Neural crest cell (in vitro differentiated cells): Measurements from ENCODE around the gene TBC1D8. TPM values are rescaled to one million over a fixed set of nuclear protein-coding genes. Genes with fewer than 3 reads are reported as not detected.

Experiments used
- DNase-seq: peaks from one replicate; pipeline ENCODE4 v3.0.0; 2021; ENCODE audit warnings: low read depth, mixed read lengths, low spot score
- H3K27ac Mint-ChIP-seq: one replicate; pipeline ENCODE4 v1.8.0; 2021; ENCODE audit warnings: mild to moderate bottlenecking, mixed read lengths; ENCODE audit not compliant: unreplicated experiment
- H3K27me3 Mint-ChIP-seq: 2 replicates; pipeline ENCODE4 v1.8.0; 2021; ENCODE audit warnings: low read depth, mild to moderate bottlenecking, mixed read lengths
- H3K36me3 Mint-ChIP-seq: 2 replicates; pipeline ENCODE4 v1.8.0; 2021; ENCODE audit warnings: low read depth, mild to moderate bottlenecking, mixed read lengths
- H3K4me1 Mint-ChIP-seq: 2 replicates; pipeline ENCODE4 v1.8.0; 2021; ENCODE audit warnings: mixed read lengths
- H3K4me3 Mint-ChIP-seq: one replicate; pipeline ENCODE4 v1.8.0; 2021; ENCODE audit warnings: mild to moderate bottlenecking, mixed read lengths
- H3K9me3 Mint-ChIP-seq: 2 replicates; pipeline ENCODE4 v1.8.0; 2021; ENCODE audit warnings: mixed read lengths
- CTCF ChIP-seq: fragments of 200-600 bp; sonication (generic); conservative IDR thresholded peaks from 2 replicates; pipeline ENCODE4 v1.5.0; 2021; ENCODE audit warnings: antibody characterized with exemption, mild to moderate bottlenecking
- total RNA-seq: library from RNA; stranded (reverse); gene quantifications from 2 replicates; pipeline ENCODE4 v1.2.1, GENCODE V29; 2021

Gene TBC1D8
- total RNA-seq, 1 donor from 2014 or later: 7.8 TPM

DNA sequence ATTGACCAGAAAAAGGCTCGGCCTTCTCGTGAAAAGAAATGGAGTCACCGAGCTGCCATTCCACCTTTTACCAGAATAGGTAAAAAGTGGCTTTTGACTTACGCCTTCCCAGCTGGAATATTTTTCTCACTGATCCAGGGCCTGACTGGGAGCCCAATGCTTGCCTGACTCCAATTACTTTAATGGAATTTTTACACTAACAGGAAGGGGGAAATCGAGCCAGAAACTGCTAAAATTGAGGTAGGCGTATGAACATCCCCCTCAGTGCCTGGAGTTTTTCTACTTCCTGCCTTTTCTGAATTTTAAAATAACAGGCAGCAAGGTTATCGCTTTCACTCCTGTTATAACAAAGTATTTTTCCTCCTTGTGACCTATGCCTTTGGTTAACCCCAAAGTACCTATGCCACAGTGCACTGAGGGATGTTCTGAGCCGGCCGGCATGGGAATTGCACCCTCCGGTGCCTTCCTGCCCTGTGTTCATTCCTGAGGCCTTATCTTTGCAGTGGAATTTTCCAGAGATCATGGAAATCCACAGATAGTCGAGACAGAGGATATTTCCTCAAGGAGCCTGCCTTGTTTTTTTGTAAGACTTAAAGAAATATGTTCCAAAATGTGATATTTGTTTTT lies 167.4 kb downstream of the TBC1D8 start:
- no peak overlapping the region for H3K27ac Mint-ChIP-seq
- DNase-seq: no peak
- H3K4me1 Mint-ChIP-seq: peaks cover 27% of the 10 kb centered on the region
- H3K36me3 Mint-ChIP-seq: no peaks in the 10 kb centered on the region
- H3K4me3 Mint-ChIP-seq: no peak overlapping the region
- H3K9me3 Mint-ChIP-seq: no peaks in the 10 kb centered on the region
- peaks cover 2% of the 10 kb centered on the region for H3K27me3 Mint-ChIP-seq
- no peak for TF ChIP-seq CTCF

GRCh38 chr2:100983201-100983600 lies 168.0 kb downstream of the TBC1D8 start:
- TF ChIP-seq CTCF: no peak
- peaks cover 2% of the 10 kb centered on the region for H3K27me3 Mint-ChIP-seq
- H3K27ac Mint-ChIP-seq: peak overlapping the region; percentile 35
- H3K36me3 Mint-ChIP-seq: no peaks in the 10 kb centered on the region
- H3K4me3 Mint-ChIP-seq: no peak overlapping the region
- peaks cover 33% of the 10 kb centered on the region for H3K4me1 Mint-ChIP-seq
- DNase-seq: no peak
- no peaks in the 10 kb centered on the region for H3K9me3 Mint-ChIP-seq

GRCh38 chr2:100982431-100982861 lies 168.7 kb downstream of the TBC1D8 start:
- Mint-ChIP-seq H3K9me3 (no peaks in the 10 kb centered on the region), H3K4me3 (no peak overlapping the region), H3K27ac (no peak overlapping the region), H3K27me3 (peaks cover 2% of the 10 kb centered on the region), H3K36me3 (no peaks in the 10 kb centered on the region), H3K4me1 (peaks cover 39% of the 10 kb centered on the region)
- no peak for TF ChIP-seq CTCF
- no peak for DNase-seq

GRCh38 chr2:100981011-100981410 lies 170.2 kb downstream of the TBC1D8 start:
- Mint-ChIP-seq H3K27ac (peak overlapping the region; percentile 1), H3K4me1 (peaks cover 49% of the 10 kb centered on the region), H3K9me3 (no peaks in the 10 kb centered on the region), H3K4me3 (peak overlapping the region; percentile 7), H3K36me3 (no peaks in the 10 kb centered on the region), H3K27me3 (peaks cover 2% of the 10 kb centered on the region)
- DNase-seq: peak; percentile 46
- TF ChIP-seq CTCF: no peak

DNA sequence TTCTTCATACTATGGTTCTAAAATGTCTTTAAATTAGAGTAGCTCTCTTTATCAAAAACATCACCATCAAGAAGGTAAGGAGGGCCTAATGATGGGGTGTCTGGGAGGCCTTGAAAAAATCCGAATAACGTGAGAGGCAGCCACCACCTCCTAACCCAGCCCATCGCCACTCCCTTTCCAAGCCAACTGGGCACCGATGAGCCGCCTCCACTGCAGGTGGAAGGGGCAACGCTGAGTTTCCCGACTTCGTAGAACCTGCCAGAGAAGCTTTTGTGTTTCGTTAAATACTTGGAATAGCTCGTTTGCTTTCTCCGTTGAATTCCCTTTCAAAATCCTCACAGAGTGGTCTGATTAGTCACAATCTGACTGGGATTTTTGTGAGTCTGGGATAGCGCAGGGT lies 171.1 kb downstream of the TBC1D8 start:
- no peak for TF ChIP-seq CTCF
- Mint-ChIP-seq H3K4me3 (no peak overlapping the region), H3K9me3 (no peaks in the 10 kb centered on the region), H3K36me3 (no peaks in the 10 kb centered on the region), H3K27ac (no peak overlapping the region), H3K4me1 (peaks cover 48% of the 10 kb centered on the region), H3K27me3 (peaks cover 2% of the 10 kb centered on the region)
- DNase-seq: no peak
